Osteoblast (primary cell): ENCODE measurements around the gene FAN1. TPM values are rescaled to one million over a fixed set of nuclear protein-coding genes. Genes with fewer than 3 reads are reported as not detected.

Experiments
- DNase-seq: peaks from one replicate; pipeline ENCODE4 v3.0.0; 2011; ENCODE audit warnings: low spot score, mixed read lengths; ENCODE audit not compliant: insufficient read length; ENCODE audit errors: missing footprints
- H2AFZ ChIP-seq: 2 replicates; pipeline ENCODE4 v1.6.0; 2011; ENCODE audit warnings: mild to moderate bottlenecking, low read length
- H3K27ac ChIP-seq: 2 replicates; pipeline ENCODE4 v1.5.1; 2011; ENCODE audit warnings: mild to moderate bottlenecking, low read depth, low read length, moderate library complexity
- H3K27me3 ChIP-seq: 2 replicates; pipeline ENCODE4 v1.6.0; 2012; ENCODE audit warnings: mild to moderate bottlenecking, control low read depth, inconsistent platforms, low read length, moderate library complexity; ENCODE audit not compliant: insufficient read depth
- H3K36me3 ChIP-seq: 2 replicates; pipeline ENCODE4 v1.5.1; 2011; ENCODE audit warnings: mild to moderate bottlenecking, low read length, control low read depth, moderate library complexity; ENCODE audit not compliant: insufficient read depth
- H3K4me1 ChIP-seq: 2 replicates; pipeline ENCODE4 v1.5.1; 2011; ENCODE audit warnings: mild to moderate bottlenecking, low read length, control low read depth, moderate library complexity; ENCODE audit not compliant: insufficient read depth
- H3K4me2 ChIP-seq: 2 replicates; pipeline ENCODE4 v1.6.0; 2011; ENCODE audit warnings: mild to moderate bottlenecking, low read length; ENCODE audit not compliant: insufficient read depth
- H3K4me3 ChIP-seq: fragments of 200-600 bp; sonication (generic); 3 replicates; pipeline ENCODE4 v1.5.1; 2012; ENCODE audit warnings: mild to moderate bottlenecking, low read length, inconsistent platforms; ENCODE audit not compliant: insufficient read depth
- H3K79me2 ChIP-seq: 2 replicates; pipeline ENCODE4 v1.6.0; 2012; ENCODE audit warnings: mild to moderate bottlenecking, low read length, control low read depth, inconsistent platforms; ENCODE audit not compliant: insufficient read depth
- H3K9me3 ChIP-seq: 2 replicates; pipeline ENCODE4 v1.5.1; 2011; ENCODE audit warnings: low read depth, low read length, control low read depth
- H4K20me1 ChIP-seq: 2 replicates; pipeline ENCODE4 v1.6.0; 2012; ENCODE audit warnings: mild to moderate bottlenecking, low read length, control low read depth; ENCODE audit not compliant: insufficient read depth
- CTCF ChIP-seq: IDR thresholded peaks from 2 replicates; pipeline ENCODE4 v1.5.1; 2011; ENCODE audit warnings: mild to moderate bottlenecking, low read depth, low read length, moderate library complexity; ENCODE audit errors: extremely low read depth
- total RNA-seq: library from RNA; depleted of rRNA; stranded (reverse); fragments of >200 nt; gene quantifications from 2 replicates; pipeline ENCODE4 v1.2.3, GENCODE V29; 2012

FAN1 gene
- total RNA-seq, 1 donor, result 16.3 TPM

GRCh38 chr15:30974112-30974511 lies 70.4 kb downstream of the FAN1 start:
- Histone ChIP-seq H3K36me3 (peaks cover 8% of the 10 kb centered on the region), H3K27ac (no peak overlapping the region), H3K4me3 (no peak overlapping the region), H3K27me3 (no peaks in the 10 kb centered on the region), H2AFZ (no peak overlapping the region), H4K20me1 (no peaks in the 10 kb centered on the region), H3K4me2 (no peak overlapping the region), H3K9me3 (no peaks in the 10 kb centered on the region), H3K4me1 (peaks cover 9% of the 10 kb centered on the region), H3K79me2 (peaks cover 48% of the 10 kb centered on the region)
- DNase-seq, result no peak
- TF ChIP-seq CTCF, result no peak

- Histone ChIP-seq H3K4me2 (no peak overlapping the region), H3K27ac (no peak overlapping the region), H2AFZ (no peak overlapping the region), H4K20me1 (peaks cover 13% of the 10 kb centered on the region), H3K79me2 (peaks cover 65% of the 10 kb centered on the region), H3K36me3 (peaks cover 18% of the 10 kb centered on the region), H3K27me3 (no peaks in the 10 kb centered on the region), H3K4me1 (no peaks in the 10 kb centered on the region), H3K9me3 (no peaks in the 10 kb centered on the region), H3K4me3 (no peak overlapping the region)
- DNase-seq, result no peak
- TF ChIP-seq CTCF, result no peak
These were observed 74.6 kb downstream of the FAN1 start for GRCh38 chr15:30978328-30978727.

- H3K4me2 ChIP-seq, result no peak overlapping the region
- peaks cover 16% of the 10 kb centered on the region for H3K36me3 ChIP-seq
- peaks cover 73% of the 10 kb centered on the region for H3K79me2 ChIP-seq
- no peak for DNase-seq
- no peaks in the 10 kb centered on the region for H3K9me3 ChIP-seq
- no peak for TF ChIP-seq CTCF
- H3K4me1 ChIP-seq, result no peaks in the 10 kb centered on the region
- no peak overlapping the region for H3K4me3 ChIP-seq
- H4K20me1 ChIP-seq, result peaks cover 13% of the 10 kb centered on the region
- no peaks in the 10 kb centered on the region for H3K27me3 ChIP-seq
- no peak overlapping the region for H3K27ac ChIP-seq
- H2AFZ ChIP-seq, result no peak overlapping the region
These were observed 75.7 kb downstream of the FAN1 start for GRCh38 chr15:30979457-30979856.

GRCh38 chr15:30984118-30984517 lies 80.4 kb downstream of the FAN1 start:
- Histone ChIP-seq H3K27me3 (no peaks in the 10 kb centered on the region), H3K9me3 (no peaks in the 10 kb centered on the region), H3K4me1 (peaks cover 8% of the 10 kb centered on the region), H3K79me2 (peaks cover 83% of the 10 kb centered on the region), H3K27ac (no peak overlapping the region), H3K4me3 (no peak overlapping the region), H3K36me3 (peaks cover 24% of the 10 kb centered on the region), H2AFZ (no peak overlapping the region), H4K20me1 (peaks cover 23% of the 10 kb centered on the region), H3K4me2 (no peak overlapping the region)
- DNase-seq, result no peak
- TF ChIP-seq CTCF, result no peak
